Neural progenitor cell (in vitro differentiated cells): ENCODE data around the gene PERM1. TPM values are rescaled to one million over a fixed set of nuclear protein-coding genes. Genes with fewer than 3 reads are reported as not detected.

Experiments
- DNase-seq: peaks from one replicate; pipeline ENCODE4 v3.0.0-alpha.2; 2016; ENCODE audit warnings: low spot score
- H2AFZ ChIP-seq: fragments of 200-600 bp; sonication (generic); replicated peaks from 2 replicates; pipeline ENCODE4 v1.6.1; 2016; ENCODE audit warnings: antibody characterized with exemption
- H3F3A ChIP-seq: fragments of 200-600 bp; sonication (generic); 2 replicates; pipeline ENCODE4 v1.6.1; 2016; ENCODE audit warnings: antibody characterized with exemption, low read depth
- H3K27ac ChIP-seq: fragments of 200-600 bp; sonication (generic); 2 replicates; pipeline ENCODE4 v1.5.1; 2016; ENCODE audit warnings: mild to moderate bottlenecking
- H3K27me3 ChIP-seq: fragments of 200-600 bp; sonication (generic); 2 replicates; pipeline ENCODE4 v1.6.1; 2016; ENCODE audit warnings: mild to moderate bottlenecking, moderate library complexity
- H3K36me3 ChIP-seq: fragments of 200-600 bp; sonication (generic); 2 replicates; pipeline ENCODE4 v1.5.1; 2016
- H3K4me1 ChIP-seq: fragments of 200-600 bp; sonication (generic); 2 replicates; pipeline ENCODE4 v1.6.1; 2016; ENCODE audit warnings: mixed run types
- H3K4me2 ChIP-seq: fragments of 200-600 bp; sonication (generic); 2 replicates; pipeline ENCODE4 v1.6.1; 2016
- H3K4me3 ChIP-seq: fragments of 200-600 bp; sonication (generic); 2 replicates; pipeline ENCODE4 v1.5.1; 2016
- H3K79me2 ChIP-seq: fragments of 200-600 bp; sonication (generic); 2 replicates; pipeline ENCODE4 v1.6.1; 2016; ENCODE audit warnings: low read depth
- H3K9ac ChIP-seq: fragments of 200-600 bp; sonication (generic); 2 replicates; pipeline ENCODE4 v1.6.1; 2016
- H3K9me3 ChIP-seq: fragments of 200-600 bp; sonication (generic); 2 replicates; pipeline ENCODE4 v1.5.1; 2016; ENCODE audit warnings: low read depth
- H4K20me1 ChIP-seq: fragments of 200-600 bp; sonication (generic); 2 replicates; pipeline ENCODE4 v1.6.1; 2016; ENCODE audit warnings: low read depth
- H3K27ac Mint-ChIP-seq: 3 replicates; pipeline ENCODE4 v1.8.0; 2021; ENCODE audit warnings: mixed read lengths
- H3K27me3 Mint-ChIP-seq: 2 replicates; pipeline ENCODE4 v1.8.0; 2022; ENCODE audit warnings: low read depth, mild to moderate bottlenecking, inconsistent platforms, moderate library complexity, mixed read lengths; ENCODE audit not compliant: insufficient read depth
- H3K36me3 Mint-ChIP-seq: 3 replicates; pipeline ENCODE4 v1.8.0; 2021; ENCODE audit warnings: mixed read lengths
- H3K4me1 Mint-ChIP-seq: 3 replicates; pipeline ENCODE4 v1.8.0; 2021; ENCODE audit warnings: mixed read lengths
- H3K4me3 Mint-ChIP-seq: 3 replicates; pipeline ENCODE4 v1.8.0; 2021; ENCODE audit warnings: mild to moderate bottlenecking, moderate library complexity, mixed read lengths
- H3K9me3 Mint-ChIP-seq: 3 replicates; pipeline ENCODE4 v1.8.0; 2020; ENCODE audit warnings: mixed read lengths
- CTCF ChIP-seq: fragments of 200-600 bp; sonication (generic); IDR thresholded peaks from 2 replicates; pipeline ENCODE4 v1.5.1; 2017; ENCODE audit warnings: antibody characterized with exemption, mild to moderate bottlenecking
- EZH2 ChIP-seq: fragments of 200-600 bp; sonication (generic); IDR thresholded peaks from 2 replicates; pipeline ENCODE4 v1.6.1; 2017; ENCODE audit warnings: antibody characterized with exemption, mild to moderate bottlenecking, moderate library complexity
- EZH2phosphoT487 ChIP-seq: fragments of 200-600 bp; sonication (generic); IDR thresholded peaks from 2 replicates; pipeline ENCODE4 v1.6.1; 2017; ENCODE audit warnings: antibody characterized with exemption
- total RNA-seq: library from RNA; depleted of rRNA; stranded (reverse); fragments of >200 nt; gene quantifications from 2 replicates; pipeline ENCODE4 v1.2.3, GENCODE V29; 2015; ENCODE audit warnings: low replicate concordance

PERM1 gene
- total RNA-seq, 1 donor from 2014 or later: not detected

- no peak overlapping the region for H3K27ac Mint-ChIP-seq
- no peak overlapping the region for H3K27ac ChIP-seq
- TF ChIP-seq CTCF (peak; percentile 7), EZH2phosphoT487 (peak; percentile 79), EZH2 (peak; percentile 90)
Observed at GRCh38 chr1:998995-999724, 17.3 kb upstream of the PERM1 start.

GRCh38 chr1:998745-998994, 16.8 kb upstream of the PERM1 start:
- Histone ChIP-seq H3K9ac (no peak overlapping the region), H3K4me1 (peaks cover 14% of the 10 kb centered on the region), H3F3A (peaks cover 29% of the 10 kb centered on the region), H3K4me3 (peak overlapping the region; percentile 70), H3K27ac (no peak overlapping the region), H3K9me3 (no peaks in the 10 kb centered on the region), H2AFZ (no peak overlapping the region), H3K4me2 (peak overlapping the region; percentile 97), H3K79me2 (no peaks in the 10 kb centered on the region), H3K36me3 (no peaks in the 10 kb centered on the region), H3K27me3 (peaks cover 100% of the 10 kb centered on the region), H4K20me1 (peaks cover 22% of the 10 kb centered on the region)
- peaks cover 16% of the 10 kb centered on the region for H3K27me3 Mint-ChIP-seq
- no peak overlapping the region for H3K27ac Mint-ChIP-seq
- H3K36me3 Mint-ChIP-seq: peaks cover 2% of the 10 kb centered on the region
- peaks cover 14% of the 10 kb centered on the region for H3K4me1 Mint-ChIP-seq
- no peak for TF ChIP-seq EZH2
- no peak for TF ChIP-seq CTCF
- no peak for TF ChIP-seq EZH2phosphoT487
- no peak for DNase-seq
- H3K9me3 Mint-ChIP-seq: peaks cover 6% of the 10 kb centered on the region
- peak overlapping the region; percentile 80 for H3K4me3 Mint-ChIP-seq

More at GRCh38 chr1:998995-999724, 17.3 kb upstream of the PERM1 start:
- H3K79me2 ChIP-seq: no peaks in the 10 kb centered on the region
- peaks cover 19% of the 10 kb centered on the region for H3K4me1 ChIP-seq
- peaks cover 95% of the 10 kb centered on the region for H3K27me3 ChIP-seq
- peaks cover 2% of the 10 kb centered on the region for H3K36me3 Mint-ChIP-seq
- peaks cover 22% of the 10 kb centered on the region for H4K20me1 ChIP-seq
- peaks cover 29% of the 10 kb centered on the region for H3F3A ChIP-seq
- H3K4me3 Mint-ChIP-seq: peak overlapping the region; percentile 84
- no peaks in the 10 kb centered on the region for H3K9me3 ChIP-seq
- H3K27me3 Mint-ChIP-seq: peaks cover 16% of the 10 kb centered on the region
- peak overlapping the region; percentile 97 for H3K4me2 ChIP-seq
- H3K36me3 ChIP-seq: no peaks in the 10 kb centered on the region
- peak; percentile 74 for DNase-seq
- peaks cover 4% of the 10 kb centered on the region for H3K9me3 Mint-ChIP-seq
- peak overlapping the region; percentile 72 for H3K9ac ChIP-seq
- H3K4me1 Mint-ChIP-seq: peaks cover 14% of the 10 kb centered on the region
- peak overlapping the region; percentile 70 for H3K4me3 ChIP-seq
- no peak overlapping the region for H2AFZ ChIP-seq

- H3K9me3 Mint-ChIP-seq: peaks cover 6% of the 10 kb centered on the region
- TF ChIP-seq EZH2phosphoT487 (peak; percentile 83), EZH2 (peak; percentile 76), CTCF (peak; percentile 16)
- H3K36me3 Mint-ChIP-seq: peaks cover 2% of the 10 kb centered on the region
- peaks cover 10% of the 10 kb centered on the region for H3K4me1 Mint-ChIP-seq
- no peak overlapping the region for H3K27ac Mint-ChIP-seq
- Histone ChIP-seq H3K4me2 (peak overlapping the region; percentile 97), H3K4me3 (peak overlapping the region; percentile 70), H3K4me1 (peaks cover 12% of the 10 kb centered on the region), H3F3A (peaks cover 29% of the 10 kb centered on the region), H2AFZ (no peak overlapping the region), H4K20me1 (peaks cover 22% of the 10 kb centered on the region), H3K9ac (no peak overlapping the region), H3K27me3 (peaks cover 100% of the 10 kb centered on the region), H3K36me3 (no peaks in the 10 kb centered on the region), H3K79me2 (no peaks in the 10 kb centered on the region), H3K9me3 (no peaks in the 10 kb centered on the region), H3K27ac (no peak overlapping the region)
- peak; percentile 74 for DNase-seq
- peaks cover 16% of the 10 kb centered on the region for H3K27me3 Mint-ChIP-seq
- H3K4me3 Mint-ChIP-seq: peak overlapping the region; percentile 80
Observed at GRCh38 chr1:997993-998744, 16.3 kb upstream of the PERM1 start.
